ENCODE data around the gene SLC7A7. TPM values are rescaled to one million over a fixed set of nuclear protein-coding genes. Genes with fewer than 3 reads are reported as not detected.

Gene SLC7A7
- total and polyA plus RNA-seq, 2 of the 13 experiments (the other 11 are each of a cell fraction or from before 2014, with no cell fraction given): 0.13 to 0.63 TPM

- TF ChIP-seq HINFP (CRISPR knock-in tag; IDR thresholded peaks at IDR 0.05; ENCODE audit: low read depth) (no peak), DDIT3 (CRISPR knock-in tag; IDR thresholded peaks at IDR 0.05) (no peak), ATF2 (CRISPR knock-in tag; IDR thresholded peaks at IDR 0.05) (no peak), STAT6 (CRISPR knock-in tag; IDR thresholded peaks at IDR 0.05; ENCODE audit: borderline replicate concordance) (no peak), PLSCR1 (CRISPR knock-in tag; IDR thresholded peaks at IDR 0.05; ENCODE audit: borderline replicate concordance) (no peak), ZBTB14 (CRISPR knock-in tag; IDR thresholded peaks at IDR 0.05) (no peak), PAF1 (CRISPR knock-in tag; IDR thresholded peaks at IDR 0.05) (no peak), ZMYM3 (CRISPR knock-in tag; IDR thresholded peaks at IDR 0.05) (peak; percentile 59; the same call in 1 of the 2 replicates), GMEB1 (CRISPR knock-in tag; IDR thresholded peaks at IDR 0.05; ENCODE audit: borderline replicate concordance) (no peak), GLI4 (CRISPR knock-in tag; IDR thresholded peaks at IDR 0.05; ENCODE audit: borderline replicate concordance) (no peak), IKZF5 (CRISPR knock-in tag; IDR thresholded peaks at IDR 0.05) (no peak), SETDB1 (CRISPR knock-in tag; IDR thresholded peaks at IDR 0.05; ENCODE audit: borderline replicate concordance) (no peak), ETS1 (CRISPR knock-in tag; IDR thresholded peaks at IDR 0.05) (no peak), MXI1 (IDR thresholded peaks at IDR 0.05; ENCODE audit: borderline replicate concordance, low read depth, low read length) (no peak), ZFP1 (CRISPR knock-in tag; IDR thresholded peaks at IDR 0.05) (no peak), TCF7 (IDR thresholded peaks at IDR 0.05; ENCODE audit: low read depth) (peak; percentile 67), ZNF10 (CRISPR knock-in tag; IDR thresholded peaks at IDR 0.05; ENCODE audit: borderline replicate concordance, low read depth) (no peak)
These were observed 62.8 kb downstream of the SLC7A7 start (continued) for GRCh38 chr14:22752422-22752821.

Data from HepG2 (cell line).